HG03045 (cell line): Measurements from ENCODE around the gene RFPL3.
"Not testable (repeated sequence)": the region's sequence is repeated elsewhere in the genome, so short reads cannot be mapped to it uniquely, and the experiment has no call there.

ENCODE experiments used
- ATAC-seq: cut with Tn5 transposase; IDR thresholded peaks from one replicate; pipeline ENCODE4 v1.9.1; 2021; ENCODE audit warnings: mild to moderate bottlenecking, moderate library complexity; ENCODE audit not compliant: unreplicated experiment

RFPL3 gene

DNA sequence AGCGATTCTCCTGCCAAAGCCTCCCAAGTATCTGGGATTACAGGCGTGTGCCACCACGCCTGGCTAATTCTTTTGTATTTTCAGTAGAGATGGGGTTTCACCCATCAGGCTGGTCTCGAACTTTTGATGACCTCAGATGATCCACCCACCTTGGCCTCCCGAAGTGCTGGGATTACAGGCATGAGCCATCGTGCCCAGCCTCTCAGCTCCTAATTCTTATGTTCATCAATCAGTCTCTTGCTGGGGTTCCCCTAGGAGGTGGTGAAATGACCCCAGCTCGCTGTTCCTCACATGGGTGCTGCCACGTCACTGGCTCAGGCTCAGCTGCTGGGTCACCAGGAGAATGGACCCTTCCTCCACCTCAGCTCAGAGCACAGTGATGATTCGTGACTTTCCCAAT lies at the start of gene RFPL3:
TSS of gene RFPL3 (plus strand) at position 301 of the 400 bp plus-strand sequence. CDS start 205 bp downstream, outside the sequence.
- not testable (repeated sequence) for ATAC-seq

DNA sequence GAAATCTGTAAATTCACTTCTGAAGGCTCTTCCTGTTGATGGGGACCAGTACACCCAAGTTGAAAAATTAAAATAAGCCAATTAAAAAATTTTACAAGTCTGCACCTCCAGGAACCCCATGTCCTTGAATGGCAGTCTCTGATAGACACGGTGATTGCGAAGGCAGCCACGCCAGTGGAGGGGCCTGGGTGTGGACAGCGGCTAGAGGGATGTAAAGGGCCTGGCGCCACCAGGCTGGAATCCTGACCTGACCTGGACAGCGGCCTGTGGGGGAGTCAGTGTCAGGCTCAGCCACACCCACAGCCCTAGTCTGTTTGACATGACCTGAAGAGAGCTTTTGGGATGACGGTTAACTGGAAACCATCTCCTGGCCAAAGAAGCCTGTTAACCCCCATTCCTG lies 49.5 kb upstream of the RFPL3 start:
- no peak for ATAC-seq

DNA sequence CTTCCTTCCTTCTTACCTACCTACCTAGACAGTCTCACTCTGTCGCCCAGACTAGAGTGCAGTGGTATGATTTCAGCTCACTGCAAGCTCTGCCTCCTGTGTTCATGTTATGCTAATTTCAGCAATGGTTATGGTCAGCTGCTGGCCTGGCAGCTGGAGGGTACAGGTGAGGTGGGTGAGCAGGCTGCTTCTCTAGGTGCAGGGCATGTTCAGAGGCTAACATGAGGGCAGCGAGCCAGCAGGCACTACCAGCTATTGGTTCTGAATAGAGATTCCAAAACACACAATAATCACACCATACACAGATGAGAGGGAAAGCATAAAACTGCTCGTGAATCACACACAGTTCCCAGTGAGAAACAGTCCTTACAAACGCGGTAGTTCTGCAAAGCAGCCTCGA lies 48.7 kb upstream of the RFPL3 start:
- no peak for ATAC-seq

DNA sequence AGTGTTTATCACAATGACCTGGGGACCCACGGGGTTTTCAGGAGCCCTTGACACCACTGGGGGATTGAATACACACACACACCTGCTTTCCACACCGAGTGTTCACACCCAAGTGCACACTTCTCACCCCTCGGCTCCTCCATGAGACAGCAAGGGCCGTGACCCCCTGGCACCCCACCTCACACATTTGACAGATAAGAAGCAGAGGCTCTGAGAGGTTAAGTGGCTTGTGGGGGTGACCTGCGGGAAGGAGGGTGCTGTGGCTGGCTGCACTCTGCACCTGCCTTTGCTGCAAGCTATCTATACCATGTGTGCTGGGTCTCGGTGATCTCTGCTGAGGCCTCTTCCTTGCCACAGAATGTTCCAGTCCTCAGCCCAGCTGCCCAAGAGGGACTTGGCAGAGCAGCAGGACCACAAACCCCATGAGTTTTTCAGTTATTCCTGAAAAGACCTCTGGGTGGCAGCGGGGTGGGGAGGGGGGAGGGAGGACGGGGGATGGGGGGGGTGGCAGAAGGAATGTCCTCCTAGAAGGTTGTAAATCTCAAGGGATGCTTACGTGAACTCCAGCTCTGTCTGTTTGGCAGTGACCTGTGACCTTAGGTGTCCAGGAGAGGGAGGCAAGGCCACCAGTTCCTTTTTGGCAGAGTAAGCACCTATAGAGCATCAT lies 47.9 kb upstream of the RFPL3 start:
- no peak for ATAC-seq

DNA sequence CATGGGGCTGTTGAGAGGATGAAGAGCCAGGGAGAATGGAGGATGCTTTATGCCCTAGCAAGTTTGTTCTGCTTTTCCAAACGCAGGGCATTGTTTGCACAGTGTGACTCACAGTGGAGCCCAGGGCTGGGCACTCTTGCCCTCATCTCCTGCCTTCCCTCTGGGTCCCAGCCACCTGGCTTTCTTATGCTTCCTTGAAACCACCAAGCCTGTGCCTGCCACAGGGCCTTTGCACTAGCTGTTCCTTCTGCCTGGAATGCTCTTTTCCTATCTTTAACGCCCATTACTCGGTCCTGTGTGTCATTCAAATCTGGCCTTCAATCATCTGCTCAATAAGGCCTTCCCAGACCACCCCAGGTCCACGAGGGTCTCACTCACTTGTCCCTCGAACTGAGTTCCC lies 46.9 kb upstream of the RFPL3 start:
- ATAC-seq, result no peak

DNA sequence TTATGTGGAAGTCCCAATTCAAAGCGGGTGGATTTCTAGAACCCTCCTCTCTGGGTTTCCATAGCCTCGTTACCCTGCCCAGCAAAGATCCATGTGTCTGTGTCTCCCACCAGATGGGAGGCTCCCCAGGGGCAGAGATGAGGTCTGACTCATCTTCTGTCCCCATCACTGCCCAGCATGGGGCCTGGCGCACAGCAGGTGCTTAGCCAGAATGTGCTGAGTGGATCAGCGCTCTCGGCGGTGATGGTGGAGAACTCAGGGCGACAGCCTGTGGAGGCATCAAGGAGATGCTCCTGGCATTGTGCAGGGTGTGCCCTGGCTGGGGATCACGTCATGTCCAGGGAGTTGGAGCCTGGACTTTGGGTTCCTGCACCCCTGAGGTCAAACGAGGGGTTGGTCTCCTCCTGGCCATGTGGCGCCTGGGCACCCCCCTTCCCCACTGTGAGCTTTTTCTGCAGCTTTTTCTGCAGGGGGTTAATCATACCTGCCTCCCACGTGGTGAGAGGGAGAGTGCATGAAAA lies 46.1 kb upstream of the RFPL3 start:
- ATAC-seq, result no peak

DNA sequence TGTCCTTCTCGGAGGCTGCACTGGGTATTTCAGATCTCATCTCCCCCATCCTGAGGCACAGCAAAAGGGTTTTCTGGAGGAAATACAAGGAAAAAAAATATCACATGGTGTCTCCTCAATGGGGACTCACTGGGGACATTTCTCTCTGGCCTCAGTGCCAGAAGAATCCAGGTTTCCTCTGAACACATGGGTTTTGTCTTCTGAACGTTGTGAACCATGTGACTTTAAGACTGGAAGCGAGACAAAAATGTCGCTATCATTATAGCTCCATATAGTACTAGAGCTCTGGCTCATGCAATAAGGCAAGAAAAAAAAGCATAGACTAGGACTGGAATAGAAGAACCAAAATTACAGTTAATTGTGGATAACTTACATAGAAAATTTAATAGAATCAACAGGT lies 44.9 kb upstream of the RFPL3 start:
- ATAC-seq, result no peak

DNA sequence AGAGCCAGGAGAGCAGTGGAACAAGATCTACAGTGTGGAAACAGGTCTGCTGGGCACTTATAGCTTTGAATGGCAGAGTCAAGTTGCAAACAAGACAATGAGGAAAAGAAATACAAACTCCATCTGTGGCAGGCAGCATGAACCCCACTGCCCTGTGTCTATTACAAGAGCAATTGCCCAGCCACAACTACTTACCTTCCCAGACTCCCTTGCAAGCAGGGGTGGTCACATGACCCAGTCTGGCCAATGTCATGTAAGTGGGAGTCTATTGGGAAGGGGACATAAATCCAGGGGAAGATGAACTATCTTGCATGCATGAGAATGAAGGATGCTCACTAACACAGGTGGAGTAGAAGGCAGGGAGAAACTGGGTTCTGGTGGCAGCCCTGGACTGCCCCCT lies 44.1 kb upstream of the RFPL3 start:
- ATAC-seq, result no peak

DNA sequence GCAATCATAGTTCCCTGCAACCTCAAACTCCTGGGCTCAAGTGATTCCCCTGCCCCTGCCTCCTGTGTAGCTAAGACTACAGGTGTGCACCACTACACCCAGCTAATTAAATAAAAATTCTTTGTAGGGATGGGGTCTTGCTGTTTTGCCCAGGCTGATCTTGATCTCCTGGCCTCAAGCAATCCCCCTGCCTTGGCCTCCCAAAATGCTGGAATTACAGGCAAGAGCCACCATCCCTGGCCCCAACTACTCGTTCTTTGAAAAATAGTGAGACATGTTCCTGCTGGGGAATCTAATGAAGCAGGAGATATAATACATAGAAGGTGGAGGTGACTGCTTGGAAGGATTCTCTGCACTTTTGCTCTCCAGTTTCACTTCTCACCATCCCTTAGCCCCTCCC lies 40.1 kb upstream of the RFPL3 start:
- no peak for ATAC-seq

DNA sequence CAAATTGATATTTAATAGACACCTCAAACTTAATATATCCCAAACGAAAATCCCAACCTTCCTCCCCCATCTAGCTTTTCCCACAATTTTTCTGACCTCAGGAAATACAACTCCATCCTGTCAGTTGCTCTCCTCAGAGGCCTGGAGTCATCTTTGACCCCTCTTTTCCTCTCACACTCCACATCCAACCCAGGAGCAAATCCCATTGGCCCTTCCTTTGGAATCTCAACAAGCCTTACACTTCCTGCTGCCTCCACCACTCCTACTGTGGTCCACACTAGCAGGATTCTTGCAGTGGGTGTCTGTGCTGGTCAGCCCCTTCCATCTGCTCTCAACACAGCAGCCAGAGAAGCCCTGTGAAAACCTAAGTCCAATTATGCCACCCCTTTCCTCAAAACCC lies 39.3 kb upstream of the RFPL3 start:
- ATAC-seq, result no peak

DNA sequence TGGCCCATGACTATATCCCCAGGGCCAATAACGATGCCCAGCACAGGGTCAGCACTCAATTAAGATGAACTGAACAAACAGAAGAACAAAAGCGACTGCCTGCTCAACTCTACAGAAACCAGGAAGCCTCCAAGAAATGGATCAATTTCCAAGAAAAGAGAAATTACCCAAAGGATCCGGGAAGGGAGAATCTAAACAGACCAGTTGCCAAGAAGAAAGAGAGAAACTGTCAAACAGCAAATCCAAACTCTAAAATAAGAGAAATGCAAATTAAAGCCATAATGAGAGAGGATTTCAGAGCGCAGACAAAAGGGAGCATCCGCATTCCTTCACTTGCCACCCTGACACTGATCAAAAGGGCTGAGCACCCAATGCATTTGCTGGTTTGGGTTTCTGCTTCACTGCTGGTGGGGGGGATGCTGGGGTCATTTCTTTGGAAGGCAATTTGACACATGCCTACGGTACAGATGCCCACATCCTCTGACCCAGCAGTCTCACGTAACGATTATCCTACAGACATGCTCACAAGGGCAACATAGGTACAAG lies 37.7 kb upstream of the RFPL3 start:
- ATAC-seq, result no peak

DNA sequence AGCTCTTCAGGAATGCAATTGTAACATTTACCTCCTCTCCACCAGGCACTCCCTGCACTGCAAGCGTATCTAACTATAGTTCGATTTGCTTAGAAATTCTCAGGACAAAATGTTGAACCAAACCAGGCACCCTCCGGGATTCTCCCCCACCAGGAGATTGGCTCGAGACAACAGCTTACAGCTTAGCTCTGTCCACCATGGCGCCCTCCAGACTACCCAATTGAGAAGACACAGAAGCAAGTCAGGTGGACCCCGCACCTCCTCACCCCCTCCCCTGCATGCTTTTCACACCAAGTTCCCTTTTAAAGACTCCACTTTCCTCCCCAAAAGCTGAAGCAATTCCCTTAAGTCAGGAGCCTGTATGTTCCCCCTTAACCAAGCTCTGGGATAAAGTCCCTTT lies 34.7 kb upstream of the RFPL3 start:
- ATAC-seq, result no peak

DNA sequence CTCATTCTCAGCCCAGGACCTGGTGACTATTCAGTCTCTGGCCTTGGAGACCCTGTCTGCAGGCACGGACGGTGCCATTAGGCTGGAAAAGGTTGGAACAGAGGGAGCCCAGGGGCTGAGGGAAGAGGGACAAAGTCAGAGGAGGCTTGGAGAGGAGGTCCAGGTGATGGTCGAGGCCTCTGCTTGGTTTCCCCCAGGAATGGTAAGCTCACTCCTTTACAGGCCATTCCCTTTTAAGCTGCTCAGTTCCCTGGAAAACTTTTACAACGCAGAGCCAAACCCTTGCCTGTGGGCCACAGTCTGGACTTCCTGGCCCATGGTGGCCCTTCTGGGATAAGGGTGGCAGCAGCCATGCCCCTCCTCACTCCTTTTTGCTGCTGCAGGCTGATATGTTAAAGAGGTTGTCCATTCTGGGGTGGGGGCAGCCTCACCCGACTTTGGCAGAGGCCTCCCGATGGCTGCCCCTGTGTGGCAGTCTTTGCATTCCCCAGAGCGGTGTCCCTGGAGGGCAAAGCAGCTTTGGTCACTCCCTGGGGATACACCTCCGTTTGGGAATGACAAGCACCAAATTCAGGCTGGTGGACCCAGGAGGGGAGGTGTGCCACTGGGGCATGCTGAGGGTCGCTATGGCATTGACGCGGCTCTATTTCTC lies 34.0 kb upstream of the RFPL3 start:
- ATAC-seq, result no peak

DNA sequence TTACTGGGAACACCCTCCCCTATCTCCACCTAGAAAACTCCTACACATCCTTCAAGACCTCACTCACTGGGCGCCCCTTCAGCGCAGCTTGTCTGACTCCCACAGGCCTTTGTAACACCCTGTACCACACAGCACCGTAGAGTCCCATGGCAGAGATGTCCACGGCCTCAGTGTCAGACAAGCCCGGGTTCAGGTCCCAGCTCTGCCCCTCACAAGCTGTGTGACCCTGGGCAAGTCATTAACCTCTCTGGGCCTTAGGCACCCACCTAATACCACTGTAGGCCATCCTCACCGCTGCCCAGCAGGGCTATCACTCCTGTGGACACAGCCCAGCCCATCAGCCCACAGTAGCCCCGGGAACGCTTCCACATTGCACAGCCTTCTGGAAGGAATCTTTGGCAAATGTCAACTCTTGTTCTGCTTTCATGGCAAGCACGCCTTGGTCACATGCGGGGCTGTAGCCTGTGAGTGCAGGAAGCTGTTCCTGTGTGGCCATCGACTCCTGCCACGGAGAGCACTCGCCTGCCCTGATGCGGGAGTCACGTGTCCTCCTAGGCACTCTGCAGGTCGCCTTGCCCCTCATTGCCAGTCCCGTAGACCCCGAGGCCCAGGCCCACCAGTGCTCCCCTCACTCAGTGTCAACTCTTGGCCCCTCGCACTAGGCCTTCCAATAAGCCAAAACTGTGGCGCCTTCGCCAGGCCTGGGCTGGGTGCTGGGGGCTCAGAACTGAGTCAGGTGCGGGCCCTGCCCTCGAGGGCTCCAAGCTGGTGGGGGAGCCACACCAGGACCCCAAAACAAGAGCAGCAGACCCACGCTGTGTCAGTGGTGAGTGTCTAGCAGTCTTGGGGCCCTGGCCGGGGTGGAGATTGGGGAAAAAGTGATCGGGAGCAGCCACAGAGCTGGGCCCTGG lies 32.9 kb upstream of the RFPL3 start:
- no peak for ATAC-seq

DNA sequence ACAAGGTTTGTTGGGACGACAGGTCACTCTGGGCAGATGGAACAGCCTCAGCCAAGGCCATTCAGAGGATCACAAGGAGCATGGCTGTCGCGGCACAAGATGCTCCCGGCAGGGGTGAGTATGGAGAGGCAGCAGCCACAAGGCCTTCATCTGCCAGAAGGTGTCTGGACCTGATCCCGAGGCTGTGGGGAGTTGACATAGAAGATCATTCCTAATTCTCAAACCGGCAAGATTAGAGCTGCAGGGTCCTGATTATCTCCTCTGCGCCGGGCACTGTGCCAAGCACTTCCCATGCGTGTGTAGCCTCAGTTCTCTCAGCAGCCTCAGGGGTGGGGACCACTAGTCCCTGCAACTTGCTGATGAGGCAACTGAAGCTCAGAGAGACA lies 32.3 kb upstream of the RFPL3 start:
- ATAC-seq, result no peak

DNA sequence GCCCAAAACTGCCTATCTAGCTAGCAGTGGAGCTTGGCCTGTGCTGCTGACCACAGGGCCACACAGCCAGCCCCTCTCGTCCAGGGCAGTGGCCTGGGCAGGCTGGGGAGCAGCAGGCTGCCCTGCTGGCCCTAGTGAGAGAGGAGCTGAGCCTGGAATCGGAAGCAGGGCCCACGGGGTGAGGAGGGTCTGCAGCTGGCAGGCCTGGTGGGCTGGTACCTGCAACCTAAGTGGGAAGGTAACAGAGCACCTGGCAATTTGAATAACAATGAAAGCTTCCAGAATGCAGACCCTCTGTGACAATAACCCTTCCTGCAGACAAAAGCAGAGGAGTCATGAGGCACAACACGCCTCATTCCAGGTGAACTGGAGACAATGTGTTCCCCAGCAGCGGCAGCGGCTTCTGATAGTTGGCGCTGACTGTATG lies 31.8 kb upstream of the RFPL3 start:
- ATAC-seq, result no peak

DNA sequence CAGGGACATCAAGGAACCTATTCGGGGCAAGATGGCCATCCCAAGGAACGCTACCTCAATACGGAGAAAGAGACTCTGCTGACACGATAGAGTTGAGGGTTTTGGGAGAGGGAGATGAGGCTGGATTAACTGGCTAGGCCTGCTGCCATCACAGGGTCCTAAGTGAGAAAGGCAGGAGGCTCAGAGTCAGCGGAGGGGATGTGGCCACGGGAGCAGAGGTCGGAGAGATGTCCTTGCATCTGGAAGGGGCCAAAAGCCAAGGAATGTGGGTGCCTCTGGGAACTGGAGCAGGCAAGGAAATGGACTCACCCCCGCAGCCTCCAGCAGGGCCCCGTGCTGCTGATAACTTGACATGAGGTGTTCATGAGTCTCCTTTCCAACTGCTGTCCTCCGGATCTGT lies 31.0 kb upstream of the RFPL3 start:
- no peak for ATAC-seq

DNA sequence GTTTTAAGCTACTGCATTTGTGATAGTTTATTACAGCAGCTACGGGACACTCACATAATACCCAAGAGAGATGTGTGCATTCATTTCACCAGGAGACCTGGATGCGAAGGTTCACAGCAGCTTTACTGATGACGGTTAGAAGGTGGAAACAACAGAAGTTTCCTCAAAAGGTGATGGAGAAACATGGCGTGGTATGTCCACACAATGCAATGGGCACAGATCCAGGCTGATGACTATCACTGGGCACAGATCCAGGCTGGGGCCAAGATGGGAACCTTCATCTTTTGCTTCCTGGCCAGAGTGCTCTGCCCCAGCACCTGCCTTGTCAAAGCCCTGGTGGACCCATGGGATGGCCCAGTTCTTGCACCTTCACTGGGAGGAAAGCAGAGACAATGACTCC lies 30.6 kb upstream of the RFPL3 start:
- no peak for ATAC-seq

DNA sequence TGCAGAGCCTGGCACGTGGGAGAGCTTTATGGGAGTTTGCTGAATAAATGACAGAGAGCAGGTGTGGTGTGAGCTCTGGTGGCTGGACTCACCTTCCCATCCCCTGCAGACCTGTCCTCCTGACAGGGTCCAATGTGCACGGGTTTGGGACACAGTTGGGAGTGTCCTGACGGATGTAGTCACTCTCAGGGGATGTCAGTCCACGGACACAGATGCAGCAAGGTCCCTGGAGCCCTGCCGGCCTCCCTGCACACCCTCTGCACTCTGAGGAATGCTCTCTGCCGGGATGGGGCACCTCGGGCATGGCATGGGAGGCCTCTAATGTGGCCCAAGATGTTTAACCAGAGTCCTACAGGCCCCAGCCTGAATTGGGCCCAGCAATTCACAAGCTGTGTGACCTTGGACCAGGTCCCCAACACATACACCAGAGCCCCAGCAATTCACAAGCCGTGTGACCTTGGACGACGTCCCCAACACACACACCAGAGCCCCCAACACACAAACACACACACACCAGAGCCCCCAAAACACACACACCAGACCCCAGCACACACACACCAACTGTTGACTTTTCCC lies 30.0 kb upstream of the RFPL3 start:
- no peak for ATAC-seq

DNA sequence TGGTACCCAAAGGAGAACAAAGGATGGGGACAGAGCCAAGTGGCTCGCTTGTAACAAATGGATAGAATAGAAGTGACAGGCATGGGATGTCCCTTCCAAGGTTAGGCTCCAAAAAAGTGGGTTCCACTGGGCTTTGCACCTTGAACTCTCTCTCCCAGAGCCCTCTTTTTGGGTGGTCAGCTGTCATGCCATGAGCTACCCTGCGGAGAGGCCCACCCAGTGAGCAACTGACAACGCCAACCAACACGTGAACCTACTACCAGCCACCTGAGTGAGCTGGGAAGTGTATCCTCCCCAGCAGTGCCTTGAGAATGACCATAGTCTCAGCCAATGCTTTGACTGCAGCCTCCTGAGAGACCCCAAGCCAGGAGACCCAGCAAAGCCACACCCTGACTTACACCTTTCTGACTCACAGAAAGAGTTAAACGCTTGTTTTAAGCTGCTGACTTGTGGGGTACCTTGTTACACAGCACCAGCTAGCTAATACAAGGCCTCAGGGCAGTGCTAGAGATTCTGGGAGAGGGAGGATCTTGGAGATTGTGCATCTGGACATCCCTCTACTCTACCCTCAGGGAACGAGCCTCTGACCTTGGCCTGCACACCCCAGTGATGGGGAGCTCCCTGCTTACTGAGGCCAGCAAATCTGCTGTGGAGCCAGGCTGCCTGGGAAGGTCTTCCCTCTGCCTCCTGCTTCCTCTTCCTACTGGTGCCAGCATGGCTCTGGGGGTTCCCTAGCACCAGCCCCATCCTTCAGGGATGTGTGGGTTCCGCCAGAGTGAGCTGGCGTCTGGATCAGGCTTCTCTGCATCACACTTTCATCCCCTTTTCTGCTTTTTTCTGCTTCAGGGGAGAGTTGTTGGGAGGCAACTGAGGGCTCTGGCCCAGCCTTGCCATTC lies 29.1 kb upstream of the RFPL3 start:
- ATAC-seq, result no peak
